Lower leg skin (tissue), 3 donors: Measurements from ENCODE around the gene GNAZ.

Experiments
- CTCF ChIP-seq, 3 donors: fragments of 450-650 bp; IDR thresholded peaks; one replicate each; pipeline ENCODE4 v1.5.1; 2016; ENCODE audit warnings: antibody characterized with exemption in 3 of 3, mild to moderate bottlenecking in 3 of 3, moderate library complexity in 2 of 3
- POLR2A ChIP-seq, 2 donors: fragments of 450-650 bp; IDR thresholded peaks; one replicate each; pipeline ENCODE4 v1.6.1; 2016 to 2017; ENCODE audit warnings: antibody characterized with exemption in 2 of 2, mild to moderate bottlenecking in 1 of 2, moderate library complexity in 1 of 2

- TF ChIP-seq CTCF (IDR thresholded peaks at IDR 0.05) (no peak), POLR2A (IDR thresholded peaks at IDR 0.05) (no peak)
These were observed 5.3 kb upstream of the GNAZ start for GRCh38 chr22:23065069-23065451.
